ENCODE data around the gene SUN1.
"Not testable (repeated sequence)": the region's sequence is repeated elsewhere in the genome, so short reads cannot be mapped to it uniquely, and the experiment has no call there.

Gene SUN1

GRCh38 chr7:899806-900205, 67.5 kb downstream of the SUN1 start:
- in situ Hi-C loops (cut with MboI; ENCODE audit: low sequenced_read_pairs), result no loop called here

GRCh38 chr7:900331-901040, 68.2 kb downstream of the SUN1 start:
- in situ Hi-C loops (cut with MboI; ENCODE audit: low sequenced_read_pairs), result no loop called here

GRCh38 chr7:901041-901387, 68.7 kb downstream of the SUN1 start:
- in situ Hi-C loops (cut with MboI; ENCODE audit: low sequenced_read_pairs), result no loop called here

GRCh38 chr7:901388-902154, 69.3 kb downstream of the SUN1 start:
- in situ Hi-C loops (cut with MboI; ENCODE audit: low sequenced_read_pairs), result no loop called here

GRCh38 chr7:902996-903395, 70.7 kb downstream of the SUN1 start:
- in situ Hi-C loops (cut with MboI; ENCODE audit: low sequenced_read_pairs), result no loop called here

GRCh38 chr7:903921-904755, 71.9 kb downstream of the SUN1 start:
- in situ Hi-C loops (cut with MboI; ENCODE audit: low sequenced_read_pairs), result no loop called here

GRCh38 chr7:904847-905246, 72.6 kb downstream of the SUN1 start:
- in situ Hi-C loops (cut with MboI; ENCODE audit: low sequenced_read_pairs), result no loop called here

- in situ Hi-C loops (cut with MboI; ENCODE audit: low sequenced_read_pairs), result no loop called here
Measured at GRCh38 chr7:906776-907157, 74.5 kb downstream of the SUN1 start.

GRCh38 chr7:907158-907980, 75.1 kb downstream of the SUN1 start:
- in situ Hi-C loops (cut with MboI; ENCODE audit: low sequenced_read_pairs), result no loop called here

- in situ Hi-C loops (cut with MboI; ENCODE audit: low sequenced_read_pairs), result no loop called here
Measured at GRCh38 chr7:908159-908581, 75.9 kb downstream of the SUN1 start.

GRCh38 chr7:908591-909357, 76.5 kb downstream of the SUN1 start:
- in situ Hi-C loops (cut with MboI; ENCODE audit: low sequenced_read_pairs), result not testable (repeated sequence)

GRCh38 chr7:909358-910329, 77.4 kb downstream of the SUN1 start:
- in situ Hi-C loops (cut with MboI; ENCODE audit: low sequenced_read_pairs), result no loop called here

GRCh38 chr7:910441-910861, 78.2 kb downstream of the SUN1 start:
- in situ Hi-C loops (cut with MboI; ENCODE audit: low sequenced_read_pairs), result no loop called here

GRCh38 chr7:910931-911431, 78.7 kb downstream of the SUN1 start:
- in situ Hi-C loops (cut with MboI; ENCODE audit: low sequenced_read_pairs), result no loop called here

GRCh38 chr7:911791-912480, 79.7 kb downstream of the SUN1 start:
- in situ Hi-C loops (cut with MboI; ENCODE audit: low sequenced_read_pairs), result no loop called here

GRCh38 chr7:913736-914520, 81.7 kb downstream of the SUN1 start:
- in situ Hi-C loops (cut with MboI; ENCODE audit: low sequenced_read_pairs), result no loop called here

- in situ Hi-C loops (cut with MboI; ENCODE audit: low sequenced_read_pairs), result no loop called here
Measured at GRCh38 chr7:914521-915194, 82.4 kb downstream of the SUN1 start.

All from HL-60/S4 treated with phorbol 12-myristate 13-acetate at 8.2 ng/mL for 4 days and 3 days (cell line).